HepG2 (cell line): ENCODE measurements around the gene TLN1. TPM values are rescaled to one million over a fixed set of nuclear protein-coding genes. Genes with fewer than 3 reads are reported as not detected.

Experiments used
- ATRX ChIP-seq: sonication (generic); formaldehyde crosslinking; IDR thresholded peaks from 2 replicates; pipeline ENCODE4 v1.4.0; 2020; ENCODE audit warnings: missing genetic modification reagents, borderline replicate concordance
- BORCS8-MEF2B ChIP-seq: sonication (generic); formaldehyde crosslinking; IDR thresholded peaks from 2 replicates; pipeline ENCODE4 v1.8.0; 2022; ENCODE audit warnings: mild to moderate bottlenecking, missing genetic modification reagents
- CREB1 ChIP-seq, 2 experiments: fragments of 450-650 bp in 1 of 2; IDR thresholded peaks; 2 replicates each; pipeline ENCODE4 v1.6.1; 2016 to 2017; ENCODE audit warnings: control low read depth in 1 of 2, mild to moderate bottlenecking in 1 of 2, missing compliant biosample characterization in 1 of 2, missing genetic modification characterization in 1 of 2
- FLYWCH1 ChIP-seq: sonication (generic); formaldehyde crosslinking; IDR thresholded peaks from 2 replicates; pipeline ENCODE4 v1.8.1; 2023; ENCODE audit warnings: mild to moderate bottlenecking, missing genetic modification reagents
- HOXA7 ChIP-seq: sonication (generic); formaldehyde crosslinking; IDR thresholded peaks from 2 replicates; pipeline ENCODE4 v1.8.1; 2022; ENCODE audit warnings: mild to moderate bottlenecking, missing genetic modification reagents, moderate library complexity
- JUND ChIP-seq: sonication (generic); formaldehyde crosslinking; IDR thresholded peaks from 2 replicates; pipeline ENCODE4 v1.8.0; 2022; ENCODE audit warnings: mild to moderate bottlenecking, missing genetic modification reagents
- KAT8 ChIP-seq: IDR thresholded peaks from 2 replicates; pipeline ENCODE4 v1.6.1; 2016; ENCODE audit warnings: missing genetic modification reagents, missing compliant biosample characterization
- MTF1 ChIP-seq: sonication (generic); formaldehyde crosslinking; IDR thresholded peaks from 2 replicates; pipeline ENCODE4 v1.5.0; 2020; ENCODE audit warnings: missing genetic modification reagents
- NFIB ChIP-seq: sonication (generic); formaldehyde crosslinking; IDR thresholded peaks from 2 replicates; pipeline ENCODE4 v1.9.0; 2021; ENCODE audit warnings: missing genetic modification reagents, mild to moderate bottlenecking, borderline replicate concordance
- NPAS2 ChIP-seq: sonication (generic); formaldehyde crosslinking; IDR thresholded peaks from 2 replicates; pipeline ENCODE4 v1.8.0; 2022; ENCODE audit warnings: mild to moderate bottlenecking, missing genetic modification reagents, borderline replicate concordance
- PHB2 ChIP-seq: fragments of 450-650 bp; IDR thresholded peaks from 2 replicates; pipeline ENCODE4 v1.6.1; 2018; ENCODE audit not compliant: partially characterized antibody
- RFX3 ChIP-seq: IDR thresholded peaks from 2 replicates; pipeline ENCODE4 v1.6.1; 2016; ENCODE audit warnings: missing biosample characterization, missing genetic modification reagents
- RFXANK ChIP-seq: IDR thresholded peaks from 2 replicates; pipeline ENCODE4 v1.6.1; 2016
- SMAD3 ChIP-seq: sonication (generic); formaldehyde crosslinking; IDR thresholded peaks from 2 replicates; pipeline ENCODE4 v1.4.0; 2020; ENCODE audit warnings: missing genetic modification reagents
- ZNF713 ChIP-seq: sonication (generic); formaldehyde crosslinking; IDR thresholded peaks from 2 replicates; pipeline ENCODE4 v1.4.0; 2020; ENCODE audit warnings: mild to moderate bottlenecking, missing genetic modification reagents
- ZNF772 ChIP-seq: sonication (generic); formaldehyde crosslinking; IDR thresholded peaks from 2 replicates; pipeline ENCODE4 v1.5.0; 2020; ENCODE audit warnings: mild to moderate bottlenecking, missing genetic modification reagents
- polyA plus RNA-seq, 8 experiments: library from polyadenylated mRNA; depleted of rRNA in 3 of 8; stranded (reverse) in 7 of 8; unstranded in 1 of 8; fragments of >200 nt; fragmentation: Illumina TruSeq in 4 of 8; extraction: Trizol in 4 of 8; gene quantifications; 2 replicates each; pipeline versions ENCODE4 v1.2.1 to v1.2.3, GENCODE V29; 2011 to 2016; ENCODE audit warnings: low read depth in 4 of 8, missing spikeins in 1 of 8, mixed read lengths in 1 of 8; ENCODE audit not compliant: insufficient read depth in 1 of 8
- total RNA-seq, 5 experiments: library from RNA; depleted of rRNA; stranded (reverse); fragments of >200 nt; fragmentation: Illumina TruSeq; extraction: Trizol; gene quantifications; 2 replicates each; pipeline ENCODE4 v1.2.3, GENCODE V29; 2016; ENCODE audit warnings: low read depth in 1 of 5
- TF ChIP-seq, protein P1 (sequence below), 2 experiments: sonication (generic) in 1 of 2; formaldehyde crosslinking in 1 of 2; IDR thresholded peaks; 2 replicates each; pipeline versions ENCODE4 v1.4.0 to v1.6.1; 2016 to 2020; ENCODE audit warnings: borderline replicate concordance in 1 of 2, low read depth in 1 of 2, mild to moderate bottlenecking in 1 of 2, missing genetic modification reagents in 1 of 2
- TF ChIP-seq, protein P2 (sequence below): sonication (generic); formaldehyde crosslinking; conservative IDR thresholded peaks from 2 replicates; pipeline ENCODE4 v1.8.0; 2022; ENCODE audit warnings: mild to moderate bottlenecking, moderate library complexity, missing genetic modification reagents
- TF ChIP-seq, protein P3 (sequence below), 2 experiments: fragments of 450-650 bp in 1 of 2; sonication (generic) in 1 of 2; formaldehyde crosslinking; IDR thresholded peaks; 2 replicates each; pipeline versions ENCODE4 v1.5.0 to v1.8.0; 2020 to 2022; ENCODE audit warnings: mild to moderate bottlenecking in 1 of 2, missing genetic modification reagents in 1 of 2
- TF ChIP-seq, protein P4 (sequence below): sonication (generic); formaldehyde crosslinking; IDR thresholded peaks from 2 replicates; pipeline ENCODE4 v1.4.0; 2020; ENCODE audit warnings: mild to moderate bottlenecking, missing genetic modification reagents

TLN1 gene
- total and polyA plus RNA-seq, 2 of the 13 experiments (the other 11 are each of a cell fraction or from before 2014, with no cell fraction given) = 35.2 to 51.8 TPM

DNA sequence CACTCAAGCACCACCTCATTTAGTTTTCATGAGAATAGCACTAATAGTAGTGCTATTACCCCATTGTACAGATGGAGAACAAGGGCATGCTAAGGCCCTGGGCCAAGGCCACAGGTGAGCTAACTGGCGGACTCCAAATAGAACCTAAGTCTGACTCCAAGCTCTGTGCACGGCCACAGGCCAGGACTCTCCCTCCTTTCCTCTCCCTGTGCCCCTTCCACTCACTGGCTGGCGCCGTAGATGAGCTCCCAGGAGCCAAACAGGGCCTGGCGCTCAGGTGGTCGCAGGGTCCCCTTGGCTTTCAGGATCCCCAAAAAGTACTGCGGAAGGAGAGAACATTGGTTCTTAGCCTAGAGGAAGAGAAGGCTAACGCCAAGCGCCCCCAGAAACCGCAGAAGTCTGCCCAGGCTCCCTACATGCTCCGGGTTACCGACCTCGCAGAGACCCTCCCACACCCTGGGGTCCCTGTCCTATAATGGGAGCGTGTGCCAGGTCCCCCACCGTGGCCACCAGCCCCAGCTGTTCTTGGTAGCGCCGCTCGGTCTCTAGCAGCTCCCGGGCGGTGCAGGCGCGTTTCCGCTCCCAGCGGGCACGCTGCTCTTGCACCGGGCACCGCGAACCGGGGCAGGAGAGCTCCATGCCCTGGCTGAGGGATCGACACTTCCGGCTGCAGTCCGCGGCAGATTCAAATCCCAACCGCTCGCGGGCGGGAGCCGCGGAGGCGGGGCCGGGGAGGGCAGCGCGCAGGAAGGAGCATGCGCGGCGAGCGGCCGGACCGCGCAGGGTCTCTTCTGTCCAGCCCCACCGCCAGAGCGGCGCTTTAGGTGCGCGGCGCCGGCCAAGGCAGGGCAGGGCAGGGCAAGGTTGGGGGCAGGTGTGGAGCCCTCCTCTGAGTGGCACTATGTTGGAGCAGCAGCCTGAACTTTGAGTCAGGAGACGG, 67.2 kb downstream of the TLN1 start, which contains the start of gene ARHGEF39 (continued):
- TF ChIP-seq, protein P1, sequence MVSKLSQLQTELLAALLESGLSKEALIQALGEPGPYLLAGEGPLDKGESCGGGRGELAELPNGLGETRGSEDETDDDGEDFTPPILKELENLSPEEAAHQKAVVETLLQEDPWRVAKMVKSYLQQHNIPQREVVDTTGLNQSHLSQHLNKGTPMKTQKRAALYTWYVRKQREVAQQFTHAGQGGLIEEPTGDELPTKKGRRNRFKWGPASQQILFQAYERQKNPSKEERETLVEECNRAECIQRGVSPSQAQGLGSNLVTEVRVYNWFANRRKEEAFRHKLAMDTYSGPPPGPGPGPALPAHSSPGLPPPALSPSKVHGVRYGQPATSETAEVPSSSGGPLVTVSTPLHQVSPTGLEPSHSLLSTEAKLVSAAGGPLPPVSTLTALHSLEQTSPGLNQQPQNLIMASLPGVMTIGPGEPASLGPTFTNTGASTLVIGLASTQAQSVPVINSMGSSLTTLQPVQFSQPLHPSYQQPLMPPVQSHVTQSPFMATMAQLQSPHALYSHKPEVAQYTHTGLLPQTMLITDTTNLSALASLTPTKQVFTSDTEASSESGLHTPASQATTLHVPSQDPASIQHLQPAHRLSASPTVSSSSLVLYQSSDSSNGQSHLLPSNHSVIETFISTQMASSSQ (IDR thresholded peaks at IDR 0.05; ENCODE audit: low read depth) = no peak
- TF ChIP-seq, protein P1 (CRISPR knock-in tag; IDR thresholded peaks at IDR 0.05; ENCODE audit: borderline replicate concordance) = 0 out of 2 replicates have a peak, but pooled peaks have one; percentile 58
- TF ChIP-seq, protein P2, sequence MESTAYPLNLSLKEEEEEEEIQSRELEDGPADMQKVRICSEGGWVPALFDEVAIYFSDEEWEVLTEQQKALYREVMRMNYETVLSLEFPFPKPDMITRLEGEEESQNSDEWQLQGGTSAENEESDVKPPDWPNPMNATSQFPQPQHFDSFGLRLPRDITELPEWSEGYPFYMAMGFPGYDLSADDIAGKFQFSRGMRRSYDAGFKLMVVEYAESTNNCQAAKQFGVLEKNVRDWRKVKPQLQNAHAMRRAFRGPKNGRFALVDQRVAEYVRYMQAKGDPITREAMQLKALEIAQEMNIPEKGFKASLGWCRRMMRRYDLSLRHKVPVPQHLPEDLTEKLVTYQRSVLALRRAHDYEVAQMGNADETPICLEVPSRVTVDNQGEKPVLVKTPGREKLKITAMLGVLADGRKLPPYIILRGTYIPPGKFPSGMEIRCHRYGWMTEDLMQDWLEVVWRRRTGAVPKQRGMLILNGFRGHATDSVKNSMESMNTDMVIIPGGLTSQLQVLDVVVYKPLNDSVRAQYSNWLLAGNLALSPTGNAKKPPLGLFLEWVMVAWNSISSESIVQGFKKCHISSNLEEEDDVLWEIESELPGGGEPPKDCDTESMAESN (CRISPR knock-in tag) = peak; percentile 98
- TF ChIP-seq BORCS8-MEF2B (peak; percentile 98), PHB2 (no peak), KAT8 (CRISPR knock-in tag) (peak; percentile 84), JUND (CRISPR knock-in tag) (0 out of 2 replicates have a peak, but pooled peaks have one; percentile 45), MTF1 (CRISPR knock-in tag) (peak; percentile 51; the same call in 1 of the 2 replicates), RFXANK (CRISPR knock-in tag) (0 out of 2 replicates have a peak, but pooled peaks have one; percentile 35), SMAD3 (CRISPR knock-in tag) (0 out of 2 replicates have a peak, but pooled peaks have one; percentile 37), NFIB (CRISPR knock-in tag) (no peak), FLYWCH1 (0 out of 2 replicates have a peak, but pooled peaks have one; percentile 48), ZNF713 (CRISPR knock-in tag) (no peak), CREB1 (IDR thresholded peaks at IDR 0.05) (no peak), CREB1 (CRISPR knock-in tag; IDR thresholded peaks at IDR 0.05) (no peak), NPAS2 (CRISPR knock-in tag) (no peak), ZNF772 (CRISPR knock-in tag) (peak; percentile 72), HOXA7 (CRISPR knock-in tag) (peak; percentile 91; the same call in 1 of the 2 replicates), RFX3 (CRISPR knock-in tag) (no peak), ATRX (no peak)
- TF ChIP-seq, protein P3, sequence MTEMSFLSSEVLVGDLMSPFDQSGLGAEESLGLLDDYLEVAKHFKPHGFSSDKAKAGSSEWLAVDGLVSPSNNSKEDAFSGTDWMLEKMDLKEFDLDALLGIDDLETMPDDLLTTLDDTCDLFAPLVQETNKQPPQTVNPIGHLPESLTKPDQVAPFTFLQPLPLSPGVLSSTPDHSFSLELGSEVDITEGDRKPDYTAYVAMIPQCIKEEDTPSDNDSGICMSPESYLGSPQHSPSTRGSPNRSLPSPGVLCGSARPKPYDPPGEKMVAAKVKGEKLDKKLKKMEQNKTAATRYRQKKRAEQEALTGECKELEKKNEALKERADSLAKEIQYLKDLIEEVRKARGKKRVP (CRISPR knock-in tag; IDR thresholded peaks at IDR 0.05) = peak in 1 of 2 experiments; percentile 87; a peak in 2 of 4 replicates
- TF ChIP-seq, protein P4, sequence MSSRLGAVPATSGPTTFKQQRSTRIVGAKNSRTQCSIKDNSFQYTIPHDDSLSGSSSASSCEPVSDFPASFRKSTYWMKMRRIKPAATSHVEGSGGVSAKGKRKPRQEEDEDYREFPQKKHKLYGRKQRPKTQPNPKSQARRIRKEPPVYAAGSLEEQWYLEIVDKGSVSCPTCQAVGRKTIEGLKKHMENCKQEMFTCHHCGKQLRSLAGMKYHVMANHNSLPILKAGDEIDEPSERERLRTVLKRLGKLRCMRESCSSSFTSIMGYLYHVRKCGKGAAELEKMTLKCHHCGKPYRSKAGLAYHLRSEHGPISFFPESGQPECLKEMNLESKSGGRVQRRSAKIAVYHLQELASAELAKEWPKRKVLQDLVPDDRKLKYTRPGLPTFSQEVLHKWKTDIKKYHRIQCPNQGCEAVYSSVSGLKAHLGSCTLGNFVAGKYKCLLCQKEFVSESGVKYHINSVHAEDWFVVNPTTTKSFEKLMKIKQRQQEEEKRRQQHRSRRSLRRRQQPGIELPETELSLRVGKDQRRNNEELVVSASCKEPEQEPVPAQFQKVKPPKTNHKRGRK (CRISPR knock-in tag) = no peak
